LNCAP (cell line): ENCODE data around the gene ATP1A2.

Source experiments
- CTCF ChIP-seq: fragments of 450-650 bp; IDR thresholded peaks from 2 replicates; pipeline ENCODE4 v1.5.1; 2017; ENCODE audit warnings: mild to moderate bottlenecking

The ATP1A2 gene

GRCh38 chr1:160081261-160081936 lies 34.2 kb upstream of the ATP1A2 start, which contains the start of gene KCNJ9:
TSS of gene KCNJ9 (plus strand) at chr1:160081538. CDS start at chr1:160084031, 2,493 bp downstream.
- no peak for TF ChIP-seq CTCF

- TF ChIP-seq CTCF: no peak
Observed at GRCh38 chr1:160082487-160082886, 33.1 kb upstream of the ATP1A2 start.

DNA sequence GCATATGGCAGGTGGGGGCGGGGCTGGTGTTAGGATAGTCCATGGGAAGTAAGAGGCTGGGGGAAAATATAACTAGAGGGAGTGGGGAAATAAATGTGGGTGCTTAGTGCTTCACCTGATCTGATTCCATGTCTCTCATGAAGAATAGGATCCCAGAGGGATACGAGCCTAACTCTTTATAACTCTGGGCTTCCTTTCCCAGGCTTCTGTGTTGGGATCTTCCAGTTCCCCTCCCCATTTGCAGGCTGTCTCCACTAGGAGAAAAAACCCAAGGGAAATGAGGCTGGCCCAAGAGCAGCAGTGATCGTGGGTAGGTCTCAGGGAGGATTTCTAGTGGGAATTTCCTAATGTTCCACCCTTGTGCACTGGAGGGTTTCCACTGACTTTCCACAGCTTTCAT lies 32.6 kb upstream of the ATP1A2 start:
- TF ChIP-seq CTCF: no peak

GRCh38 chr1:160083968-160084770 lies 31.4 kb upstream of the ATP1A2 start:
- TF ChIP-seq CTCF: peak; percentile 92

DNA sequence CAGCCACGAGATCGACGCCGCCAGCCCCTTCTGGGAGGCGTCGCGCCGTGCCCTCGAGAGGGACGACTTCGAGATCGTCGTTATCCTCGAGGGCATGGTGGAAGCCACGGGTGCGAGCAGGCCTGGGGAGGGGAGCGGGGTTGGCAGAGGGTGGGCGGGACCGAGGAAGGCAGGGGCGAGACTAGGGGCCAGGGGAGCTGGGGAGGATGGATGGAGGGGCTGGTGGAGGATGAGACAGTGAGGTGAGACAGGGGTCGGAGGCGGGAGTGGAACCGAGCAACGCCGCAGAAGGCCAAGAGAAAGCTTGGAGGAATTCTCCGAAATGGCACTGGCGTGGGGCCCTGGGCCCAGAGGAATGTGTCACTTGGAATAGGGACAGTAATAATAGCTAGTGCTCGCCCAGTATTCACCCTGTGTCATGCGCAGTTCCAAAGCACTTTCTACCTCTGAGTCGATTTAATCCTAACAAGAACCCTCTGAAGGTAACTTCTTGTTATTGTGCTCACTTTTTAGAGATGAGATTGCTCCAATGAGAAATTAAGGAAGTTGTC lies 30.7 kb upstream of the ATP1A2 start:
- no peak for TF ChIP-seq CTCF

GRCh38 chr1:160085686-160086455 lies 29.7 kb upstream of the ATP1A2 start:
- TF ChIP-seq CTCF: peak; percentile 93

- TF ChIP-seq CTCF: no peak
Observed at GRCh38 chr1:160086456-160086892, 29.1 kb upstream of the ATP1A2 start.
